Panc1 (cell line): ENCODE measurements around the gene ARID5A.

Experiments used
- POLR2AphosphoS5 ChIP-seq: IDR thresholded peaks from 2 replicates; pipeline ENCODE4 v1.6.1; 2012; ENCODE audit warnings: mild to moderate bottlenecking, low read depth, low read length, moderate library complexity
- TCF7L2 ChIP-seq: IDR thresholded peaks from 2 replicates; pipeline ENCODE4 v1.6.1; 2011; ENCODE audit warnings: mild to moderate bottlenecking, low read depth, low read length, inconsistent platforms
- TF ChIP-seq, protein P1 (sequence below): fragments of 450-650 bp; IDR thresholded peaks from 2 replicates; pipeline ENCODE4 v1.5.1; 2017; ENCODE audit warnings: mild to moderate bottlenecking

DNA sequence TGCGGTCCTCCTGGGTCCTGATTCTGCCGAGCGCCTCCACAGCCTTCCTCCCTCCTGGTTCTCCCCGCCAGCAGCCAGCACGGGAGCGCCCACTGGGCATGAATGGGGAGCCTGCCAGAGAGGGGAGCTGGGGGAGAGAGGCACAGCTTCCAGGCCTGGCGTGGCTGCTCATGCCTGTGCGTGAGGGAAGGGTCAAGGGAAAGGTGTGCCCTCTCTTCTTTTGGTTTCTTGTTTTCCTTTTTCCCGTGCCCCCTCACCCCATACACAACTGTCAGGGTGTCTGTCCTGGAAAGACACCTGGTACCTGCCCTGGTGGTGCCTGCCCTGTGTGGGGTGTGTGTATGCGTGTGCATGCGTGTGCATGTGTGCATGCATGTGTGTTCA is 26.7 kb upstream of the ARID5A start:
- TF ChIP-seq, protein P1, sequence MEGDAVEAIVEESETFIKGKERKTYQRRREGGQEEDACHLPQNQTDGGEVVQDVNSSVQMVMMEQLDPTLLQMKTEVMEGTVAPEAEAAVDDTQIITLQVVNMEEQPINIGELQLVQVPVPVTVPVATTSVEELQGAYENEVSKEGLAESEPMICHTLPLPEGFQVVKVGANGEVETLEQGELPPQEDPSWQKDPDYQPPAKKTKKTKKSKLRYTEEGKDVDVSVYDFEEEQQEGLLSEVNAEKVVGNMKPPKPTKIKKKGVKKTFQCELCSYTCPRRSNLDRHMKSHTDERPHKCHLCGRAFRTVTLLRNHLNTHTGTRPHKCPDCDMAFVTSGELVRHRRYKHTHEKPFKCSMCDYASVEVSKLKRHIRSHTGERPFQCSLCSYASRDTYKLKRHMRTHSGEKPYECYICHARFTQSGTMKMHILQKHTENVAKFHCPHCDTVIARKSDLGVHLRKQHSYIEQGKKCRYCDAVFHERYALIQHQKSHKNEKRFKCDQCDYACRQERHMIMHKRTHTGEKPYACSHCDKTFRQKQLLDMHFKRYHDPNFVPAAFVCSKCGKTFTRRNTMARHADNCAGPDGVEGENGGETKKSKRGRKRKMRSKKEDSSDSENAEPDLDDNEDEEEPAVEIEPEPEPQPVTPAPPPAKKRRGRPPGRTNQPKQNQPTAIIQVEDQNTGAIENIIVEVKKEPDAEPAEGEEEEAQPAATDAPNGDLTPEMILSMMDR = no peak
- TF ChIP-seq POLR2AphosphoS5 = no peak
- no peak for TF ChIP-seq TCF7L2
